Lung (tissue), 12 donors: ENCODE results near the gene MYF5. TPM values are rescaled to one million over a fixed set of nuclear protein-coding genes. Genes with fewer than 3 reads are reported as not detected.

ENCODE experiments used
- ATAC-seq: fragments of 200-7000 bp; cut with Tn5 transposase; one replicate; pipeline ENCODE4 v1.9.1; 2020; ENCODE audit warnings: moderate number of reproducible peaks; ENCODE audit not compliant: insufficient read depth, low FRiP score
- DNase-seq, 3 donors: peaks; one replicate each; pipeline ENCODE4 v3.0.0-alpha.2; 2013 to 2017
- H3K27ac ChIP-seq, 2 donors: one replicate each; pipeline ENCODE4 v1.5.1; 2013; ENCODE audit warnings: mild to moderate bottlenecking in 2 of 2, moderate library complexity in 2 of 2, control low read depth in 1 of 2, inconsistent platforms in 1 of 2, low read depth in 1 of 2, low read length in 1 of 2
- H3K27me3 ChIP-seq, 3 donors: one replicate each; pipeline ENCODE4 v1.5.1; 2013; ENCODE audit warnings: low read length in 2 of 3; ENCODE audit not compliant: control insufficient read depth in 3 of 3, insufficient read depth in 3 of 3
- H3K36me3 ChIP-seq, 4 donors: one replicate each; pipeline ENCODE4 v1.5.1; 2013; ENCODE audit warnings: low read length in 4 of 4, mild to moderate bottlenecking in 1 of 4, moderate library complexity in 1 of 4; ENCODE audit not compliant: control insufficient read depth in 4 of 4, insufficient read depth in 4 of 4
- H3K4me1 ChIP-seq, 5 donors: one replicate each; pipeline ENCODE4 v1.5.1; 2013; ENCODE audit warnings: low read length in 5 of 5, mild to moderate bottlenecking in 2 of 5, moderate library complexity in 1 of 5; ENCODE audit not compliant: control insufficient read depth in 5 of 5, insufficient read depth in 5 of 5
- H3K4me3 ChIP-seq: one replicate; pipeline ENCODE4 v1.5.1; 2013; ENCODE audit warnings: mild to moderate bottlenecking, control low read depth, moderate library complexity
- H3K9ac ChIP-seq, 2 donors: one replicate each; pipeline ENCODE4 v1.5.1; 2013; ENCODE audit warnings: low read length in 2 of 2, control low read depth in 1 of 2; ENCODE audit not compliant: insufficient read depth in 1 of 2
- H3K9me3 ChIP-seq, 4 donors: one replicate each; pipeline ENCODE4 v1.5.1; 2013; ENCODE audit warnings: low read length in 3 of 4, mild to moderate bottlenecking in 1 of 4, moderate library complexity in 1 of 4; ENCODE audit not compliant: control insufficient read depth in 4 of 4, insufficient read depth in 3 of 4
- CTCF ChIP-seq: IDR thresholded peaks from 2 replicates; pipeline ENCODE4 v1.5.1; 2012; ENCODE audit warnings: mild to moderate bottlenecking; ENCODE audit errors: control extremely low read depth, extremely low read depth
- WGBS, 2 donors: extraction: QIAGEN DNeasy Blood & Tissue Kit; methylation state at CpG; one replicate each; pipeline ENCODE4 v1.1.7; 2013; 5-methylcytosine and 5-hydroxymethylcytosine counted together
- polyA plus RNA-seq, 2 donors: library from polyadenylated mRNA; stranded (reverse); fragments of 200-250 nt; gene quantifications; one replicate each; pipeline ENCODE4 v1.2.1, GENCODE V29; 2013
- total RNA-seq, 2 donors: library from RNA; depleted of rRNA in 1 of 2; stranded (reverse); fragments of >200 nt in 1 of 2; gene quantifications; one replicate each; pipeline ENCODE4 v1.2.1, GENCODE V29; 2014 to 2021
- donor health status: control.
- donor health status: control.
- donor health status: Bipolar disorder and iron deficiency.
- donor health status: healthy.
- donor health status: DM: yes; HTN: yes; CAD: no.

The MYF5 gene
- total and polyA plus RNA-seq, 4 donors: not detected

DNA sequence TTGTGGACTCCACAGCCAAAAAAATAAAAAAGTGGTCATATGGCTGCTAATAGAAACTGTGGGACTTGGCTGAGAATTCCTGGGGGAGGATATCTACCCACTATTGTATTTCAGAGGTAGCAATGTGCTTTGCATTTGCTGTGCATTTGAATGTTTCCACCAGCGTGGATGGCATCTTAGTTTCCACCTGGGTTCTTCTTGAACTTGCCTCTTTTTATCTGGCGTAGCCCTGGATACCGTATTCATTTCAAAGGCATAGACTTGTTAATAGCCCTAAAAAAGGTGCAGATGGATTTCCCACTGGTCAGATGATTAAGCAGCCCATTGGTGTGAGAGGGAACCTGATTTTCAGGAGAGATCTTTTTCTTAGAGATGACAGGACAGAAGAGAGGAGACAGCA is 1.9 kb upstream of the MYF5 start:
- no peaks in the 10 kb centered on the region for H3K36me3 ChIP-seq
- no peak overlapping the region for H3K9ac ChIP-seq
- WGBS, 2 donors: 32 to 74% methylated on average over 3 of the region's 3 CpGs
- DNase-seq (no peak), ATAC-seq (no peak)
- peaks cover 6 to 75% (median 22%) of the 10 kb centered on the region in 3 donors for H3K27me3 ChIP-seq
- H3K27ac ChIP-seq: no peak overlapping the region
- no peak overlapping the region for H3K4me3 ChIP-seq
- H3K9me3 ChIP-seq: peaks cover 0 to 12% (median 0%) of the 10 kb centered on the region in 4 donors
- peaks cover 0 to 2% (median 0%) of the 10 kb centered on the region in 5 donors for H3K4me1 ChIP-seq
- no peak for TF ChIP-seq CTCF

DNA sequence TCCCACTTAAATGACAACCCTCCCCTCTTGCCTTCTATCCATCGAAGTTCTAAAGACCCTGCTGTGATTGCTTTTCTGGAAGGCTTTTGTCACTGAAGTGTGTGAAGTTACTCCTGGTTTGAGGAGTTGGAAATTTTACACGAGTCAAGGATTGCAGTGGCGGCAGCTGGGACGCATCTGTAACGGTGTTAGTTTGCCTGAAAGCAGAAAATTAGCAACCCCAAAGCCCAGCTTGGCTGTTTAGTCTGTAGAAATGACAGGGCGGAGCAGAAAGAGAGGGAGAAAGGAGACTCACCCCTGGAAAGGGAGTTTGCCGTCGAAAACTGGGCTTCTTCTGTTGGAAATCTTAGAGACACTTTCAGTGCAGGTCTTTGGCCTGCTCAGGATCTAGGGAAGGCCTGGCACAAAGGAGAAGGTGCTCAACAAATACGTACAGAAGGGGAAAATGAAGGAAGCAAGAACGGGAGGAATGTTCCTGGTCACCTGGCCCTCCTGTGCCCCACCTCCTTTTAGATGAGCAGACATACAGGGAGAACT is 931 bp upstream of the MYF5 start:
- 35 to 49% methylated on average over 10 of the region's 10 CpGs for WGBS, 2 donors
- no peak overlapping the region for H3K9ac ChIP-seq
- H3K9me3 ChIP-seq: peaks cover 0 to 12% (median 0%) of the 10 kb centered on the region in 4 donors
- no peak overlapping the region for H3K4me3 ChIP-seq
- ATAC-seq (no peak), DNase-seq (peak; percentile 18 to 53 (median 34))
- peaks cover 3 to 67% (median 24%) of the 10 kb centered on the region in 3 donors for H3K27me3 ChIP-seq
- H3K4me1 ChIP-seq: peaks cover 0 to 2% (median 0%) of the 10 kb centered on the region in 5 donors
- no peak overlapping the region for H3K27ac ChIP-seq
- no peaks in the 10 kb centered on the region for H3K36me3 ChIP-seq
- no peak for TF ChIP-seq CTCF

GRCh38 chr12:80717856-80718255 is 1.1 kb downstream of the MYF5 start:
- 60 to 72% methylated on average over 4 of the region's 4 CpGs for whole genome bisulfite sequencing, 2 donors
- Histone ChIP-seq H3K27ac (no peak overlapping the region), H3K4me1 (peaks cover 0 to 4% (median 0%) of the 10 kb centered on the region in 5 donors), H3K27me3 (peaks cover 3 to 57% (median 24%) of the 10 kb centered on the region in 3 donors), H3K9ac (no peak overlapping the region), H3K36me3 (no peaks in the 10 kb centered on the region), H3K9me3 (peaks cover 0 to 12% (median 0%) of the 10 kb centered on the region in 4 donors), H3K4me3 (no peak overlapping the region)
- no peak for TF ChIP-seq CTCF
- no peak for ATAC-seq
- DNase-seq: no peak

DNA sequence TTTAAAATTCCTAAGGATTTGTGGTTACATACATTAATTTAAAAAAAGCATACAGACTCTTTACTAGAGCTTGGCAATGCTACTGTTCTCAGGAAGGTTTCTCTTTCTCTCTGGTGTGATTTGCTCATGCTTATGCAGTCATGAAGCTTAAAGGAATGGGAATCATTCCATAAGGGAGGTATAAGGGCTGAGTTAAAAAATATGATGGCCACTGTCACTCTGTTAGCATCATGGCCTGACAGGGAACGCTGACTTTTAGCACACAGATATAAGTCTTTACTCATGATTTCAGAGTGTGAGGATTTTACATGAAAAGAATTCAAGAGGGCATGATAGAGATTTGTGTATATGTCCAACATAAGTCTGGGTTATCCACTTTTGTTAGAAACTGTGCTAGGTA is 3.8 kb downstream of the MYF5 start:
- H3K4me3 ChIP-seq: no peak overlapping the region
- WGBS, 2 donors: 86 to 89% methylated on average over 1 of the region's 1 CpG

More for the DNA sequence above, 3.8 kb downstream of the MYF5 start:
- peaks cover 0 to 10% (median 0%) of the 10 kb centered on the region in 4 donors for H3K9me3 ChIP-seq
- ATAC-seq (no peak), DNase-seq (no peak)
- no peak overlapping the region for H3K9ac ChIP-seq
- peaks cover 0 to 4% (median 0%) of the 10 kb centered on the region in 5 donors for H3K4me1 ChIP-seq
- no peak overlapping the region for H3K27ac ChIP-seq
- no peak for TF ChIP-seq CTCF
- H3K27me3 ChIP-seq: peaks cover 0 to 32% (median 11%) of the 10 kb centered on the region in 3 donors
- no peaks in the 10 kb centered on the region for H3K36me3 ChIP-seq
